CD4-positive, alpha-beta memory T cell (primary cell): Measurements from ENCODE around the gene TRIM7. TPM values are rescaled to one million over a fixed set of nuclear protein-coding genes. Genes with fewer than 3 reads are reported as not detected.

Experiments
- CTCF ChIA-PET: fragments of 350-600 bp; sonication (Branson Sonifier 250); formaldehyde crosslinking; loops from one replicate; lab custom pipeline; 2021; ENCODE audit warnings: inconsistent platforms; ENCODE audit not compliant: partially characterized antibody; lab: Charles Lee
- POLR2A ChIA-PET: fragments of 350-600 bp; sonication (Branson Sonifier 250); formaldehyde crosslinking; loops from one replicate; lab custom pipeline; 2021; ENCODE audit not compliant: partially characterized antibody; lab: Charles Lee
- DNase-seq, 5 donors: peaks; one replicate each; pipeline versions ENCODE4 v3.0.0 to v3.0.0-alpha.2; 2020 to 2022; ENCODE audit warnings: mixed read lengths in 1 of 5
- H3K27ac ChIP-seq: one replicate; pipeline ENCODE4 v1.7.0; 2013; ENCODE audit warnings: low read depth, low read length
- H3K27me3 ChIP-seq: 2 replicates; pipeline ENCODE4 v1.7.0; 2013; ENCODE audit warnings: mild to moderate bottlenecking, low read length, moderate library complexity; ENCODE audit not compliant: insufficient read depth
- H3K36me3 ChIP-seq: 2 replicates; pipeline ENCODE4 v1.7.0; 2013; ENCODE audit warnings: mild to moderate bottlenecking, low read length, moderate library complexity; ENCODE audit not compliant: insufficient read depth
- H3K4me1 ChIP-seq: 2 replicates; pipeline ENCODE4 v1.7.0; 2013; ENCODE audit warnings: mild to moderate bottlenecking, low read length, moderate library complexity; ENCODE audit not compliant: insufficient read depth
- H3K4me3 ChIP-seq, 2 donors: one replicate each; pipeline ENCODE4 v1.7.0; 2013; ENCODE audit warnings: low read length in 2 of 2, mild to moderate bottlenecking in 1 of 2
- H3K9me3 ChIP-seq, 2 donors: one replicate each; pipeline ENCODE4 v1.7.0; 2013; ENCODE audit warnings: low read length in 2 of 2, control low read depth in 1 of 2; ENCODE audit not compliant: control insufficient read depth in 1 of 2
- H3K27ac Mint-ChIP-seq, 7 donors: one replicate each; pipeline ENCODE4 v1.8.0; 2020 to 2021; ENCODE audit warnings: mixed read lengths in 7 of 7, mild to moderate bottlenecking in 6 of 7, inconsistent platforms in 3 of 7, moderate library complexity in 3 of 7
- H3K27me3 Mint-ChIP-seq, 2 donors: one replicate each; pipeline ENCODE4 v1.8.0; 2020 to 2021; ENCODE audit warnings: mixed read lengths in 2 of 2
- H3K36me3 Mint-ChIP-seq, 2 donors: one replicate each; pipeline ENCODE4 v1.8.0; 2020 to 2021; ENCODE audit warnings: mixed read lengths in 2 of 2, inconsistent platforms in 1 of 2, mild to moderate bottlenecking in 1 of 2
- H3K4me1 Mint-ChIP-seq, 4 donors: one replicate each; pipeline ENCODE4 v1.8.0; 2020 to 2021; ENCODE audit warnings: mixed read lengths in 4 of 4, mild to moderate bottlenecking in 1 of 4
- H3K4me3 Mint-ChIP-seq, 8 donors: one replicate each; pipeline ENCODE4 v1.8.0; 2020 to 2021; ENCODE audit warnings: mixed read lengths in 8 of 8, mild to moderate bottlenecking in 7 of 8, moderate library complexity in 6 of 8, inconsistent platforms in 3 of 8
- H3K9me3 Mint-ChIP-seq, 8 donors: one replicate each; pipeline ENCODE4 v1.8.0; 2020 to 2021; ENCODE audit warnings: mixed read lengths in 8 of 8, mild to moderate bottlenecking in 5 of 8, inconsistent platforms in 3 of 8, moderate library complexity in 1 of 8
- intact Hi-C: fragments of 100-400 bp; cut with micrococcal nuclease; formaldehyde crosslinking; loops from one replicate; pipeline ENCODE4 v1.15.1; 2023
- polyA plus RNA-seq, 2 donors: library from polyadenylated mRNA; unstranded; fragments of 300-500 nt; fragmentation: Illumina TruSeq; gene quantifications; one replicate each; pipeline ENCODE4 v1.2.3, GENCODE V29; 2021
- total RNA-seq, 2 experiments: library from RNA; stranded (reverse); gene quantifications; one replicate each; pipeline ENCODE4 v1.2.3, GENCODE V29; 2021

Gene TRIM7
- total and polyA plus RNA-seq, 4 experiments from 2014 or later, result 0.63 to 4.2 (median 2.0) TPM

GRCh38 chr5:181207960-181208253 is 2.9 kb upstream of the TRIM7 start:
- no peaks in the 10 kb centered on the region for H3K27me3 ChIP-seq
- Mint-ChIP-seq H3K4me1 (peaks cover 24 to 47% (median 32%) of the 10 kb centered on the region in 4 donors), H3K4me3 (peak overlapping the region; percentile 88 to 97 (median 92)), H3K27me3 (peaks cover 7 to 10% of the 10 kb centered on the region in 2 donors), H3K27ac (peak overlapping the region; percentile 91 to 100 (median 98)), H3K36me3 (peaks cover 0 to 17% of the 10 kb centered on the region in 2 donors), H3K9me3 (peaks cover 0 to 21% (median 3%) of the 10 kb centered on the region in 8 donors)
- peak overlapping the region in 1 of 2 donors; percentile 71 for H3K4me3 ChIP-seq
- POLR2A ChIA-PET, result interaction anchor here (0.8 to 8.9 kb wide), 8 partner anchors 9 to 404 kb away, joined by 3 to 412 read pairs (median 48); partner anchors contain the start of genes RACK1, TRIM41 and TRIM52
- peak overlapping the region; percentile 67 for H3K27ac ChIP-seq
- H3K4me1 ChIP-seq, result peaks cover 31% of the 10 kb centered on the region
- no peaks in the 10 kb centered on the region for H3K9me3 ChIP-seq
- intact Hi-C loops, result loop anchor here (1.0 kb wide), 2 partner anchors 10 to 14 kb away; no protein-coding TSS in a partner anchor
- CTCF ChIA-PET, result interaction anchor here (1.4 to 7.8 kb wide), 10 partner anchors 9 to 54 kb away, joined by 3 to 100 read pairs (median 7); partner anchors contain the start of genes RACK1, TRIM41 and TRIM52
- H3K36me3 ChIP-seq, result no peaks in the 10 kb centered on the region
- no peak for DNase-seq

GRCh38 chr5:181207214-181207959 is 2.4 kb upstream of the TRIM7 start:
- CTCF ChIA-PET, result interaction anchor here (1.4 to 7.8 kb wide), 10 partner anchors 9 to 54 kb away, joined by 3 to 100 read pairs (median 7); partner anchors contain the start of genes RACK1, TRIM41 and TRIM52
- Mint-ChIP-seq H3K4me3 (peak overlapping the region; percentile 88 to 97 (median 92)), H3K27me3 (peaks cover 7 to 10% of the 10 kb centered on the region in 2 donors), H3K9me3 (peaks cover 0 to 21% (median 3%) of the 10 kb centered on the region in 8 donors), H3K36me3 (peaks cover 0 to 17% of the 10 kb centered on the region in 2 donors), H3K4me1 (peaks cover 24 to 47% (median 32%) of the 10 kb centered on the region in 4 donors), H3K27ac (peak overlapping the region; percentile 91 to 100 (median 98))
- H3K27me3 ChIP-seq, result no peaks in the 10 kb centered on the region
- H3K9me3 ChIP-seq, result no peaks in the 10 kb centered on the region
- DNase-seq, result peak; percentile 76 to 88 (median 81)
- intact Hi-C loops, result loop anchor here (1.0 kb wide), 2 partner anchors 11 to 15 kb away; no protein-coding TSS in a partner anchor
- POLR2A ChIA-PET, result interaction anchor here (0.6 to 8.9 kb wide), 14 partner anchors 7 to 404 kb away, joined by 3 to 412 read pairs (median 6); partner anchors contain the start of genes RACK1, TRIM41 and TRIM52
- no peaks in the 10 kb centered on the region for H3K36me3 ChIP-seq
- peak overlapping the region; percentile 67 for H3K27ac ChIP-seq
- peaks cover 31% of the 10 kb centered on the region for H3K4me1 ChIP-seq
- H3K4me3 ChIP-seq, result peak overlapping the region; percentile 71

GRCh38 chr5:181205761-181206649 is 1.0 kb upstream of the TRIM7 start:
- peak overlapping the region; percentile 88 to 97 (median 92) for H3K4me3 Mint-ChIP-seq
- Histone ChIP-seq H3K9me3 (no peaks in the 10 kb centered on the region), H3K4me3 (peak overlapping the region; percentile 71), H3K36me3 (no peaks in the 10 kb centered on the region), H3K4me1 (peaks cover 31% of the 10 kb centered on the region), H3K27me3 (no peaks in the 10 kb centered on the region), H3K27ac (peak overlapping the region; percentile 67)
- CTCF ChIA-PET, result interaction anchor here (0.6 to 7.8 kb wide), 10 partner anchors 8 to 38 kb away, joined by 3 to 100 read pairs (median 7); partner anchors contain the start of genes RACK1 and TRIM41
- H3K27ac Mint-ChIP-seq, result peak overlapping the region; percentile 91 to 100 (median 98)
- DNase-seq, result peak in 2 of 5 donors; percentile 20 to 22
- H3K4me1 Mint-ChIP-seq, result peaks cover 22 to 39% (median 31%) of the 10 kb centered on the region in 4 donors
- intact Hi-C loops, result loop anchor here (1.0 kb wide), 1 partner anchor 15 kb away; no protein-coding TSS in a partner anchor
- POLR2A ChIA-PET, result interaction anchor here (1.1 to 8.9 kb wide), 8 partner anchors 11 to 55 kb away, joined by 4 to 412 read pairs (median 48); partner anchors contain the start of genes RACK1, TRIM41 and TRIM52
- H3K9me3 Mint-ChIP-seq, result peaks cover 0 to 22% (median 3%) of the 10 kb centered on the region in 8 donors
- H3K27me3 Mint-ChIP-seq, result peaks cover 7 to 10% of the 10 kb centered on the region in 2 donors
- H3K36me3 Mint-ChIP-seq, result peaks cover 0 to 17% of the 10 kb centered on the region in 2 donors

GRCh38 chr5:181204113-181204825 is 727 bp downstream of the TRIM7 start:
- H3K4me1 ChIP-seq, result peaks cover 31% of the 10 kb centered on the region
- ChIA-PET POLR2A (interaction anchor here (0.6 to 8.9 kb wide), 11 partner anchors 11 to 394 kb away, joined by 3 to 412 read pairs (median 4); partner anchors contain the start of genes RACK1, TRIM41 and TRIM52), CTCF (interaction anchor here (1.0 to 7.8 kb wide), 2 partner anchors 10 to 14 kb away, joined by 3 to 100 read pairs; no protein-coding TSS in a partner anchor)
- H3K27me3 ChIP-seq, result no peaks in the 10 kb centered on the region
- H3K9me3 ChIP-seq, result no peaks in the 10 kb centered on the region
- H3K36me3 ChIP-seq, result no peaks in the 10 kb centered on the region
- Mint-ChIP-seq H3K4me3 (peak overlapping the region; percentile 84 to 93 (median 86)), H3K4me1 (peaks cover 22 to 39% (median 30%) of the 10 kb centered on the region in 4 donors), H3K27ac (peak overlapping the region in 4 of 7 donors; percentile 53 to 89 (median 74)), H3K27me3 (peaks cover 7 to 10% of the 10 kb centered on the region in 2 donors), H3K9me3 (peaks cover 0 to 21% (median 3%) of the 10 kb centered on the region in 8 donors), H3K36me3 (peaks cover 0 to 17% of the 10 kb centered on the region in 2 donors)
- H3K4me3 ChIP-seq, result peak overlapping the region; percentile 29 to 71
- DNase-seq, result peak in 2 of 5 donors; percentile 21 to 38
- intact Hi-C loops, result no loop called here
- no peak overlapping the region for H3K27ac ChIP-seq

- Histone ChIP-seq H3K9me3 (no peaks in the 10 kb centered on the region), H3K4me1 (peaks cover 31% of the 10 kb centered on the region), H3K27ac (no peak overlapping the region), H3K4me3 (peak overlapping the region in 1 of 2 donors; percentile 71), H3K27me3 (no peaks in the 10 kb centered on the region), H3K36me3 (no peaks in the 10 kb centered on the region)
- intact Hi-C loops, result no loop called here
- Mint-ChIP-seq H3K4me3 (peak overlapping the region; percentile 84 to 93 (median 86)), H3K27me3 (peaks cover 7 to 10% of the 10 kb centered on the region in 2 donors), H3K36me3 (peaks cover 0 to 17% of the 10 kb centered on the region in 2 donors), H3K4me1 (peaks cover 22 to 39% (median 30%) of the 10 kb centered on the region in 4 donors), H3K27ac (peak overlapping the region in 4 of 7 donors; percentile 53 to 89 (median 74)), H3K9me3 (peaks cover 0 to 21% (median 3%) of the 10 kb centered on the region in 8 donors)
- ChIA-PET POLR2A (interaction anchor here (0.9 to 8.9 kb wide), 6 partner anchors 11 to 57 kb away, joined by 3 to 412 read pairs (median 6); partner anchors contain the start of genes RACK1 and TRIM52), CTCF (interaction anchor here (7.8 kb wide), 1 partner anchor 13 kb away, joined by 100 read pairs; no protein-coding TSS in a partner anchor)
- DNase-seq, result no peak
Observed at GRCh38 chr5:181203777-181204112, 1.3 kb downstream of the TRIM7 start.
